22Rv1 (cell line): ENCODE data around the gene LRSAM1.

Experiments used
- ZFX ChIP-seq: fragments of 450-650 bp; IDR thresholded peaks from 2 replicates; pipeline ENCODE4 v1.6.1; 2017; ENCODE audit warnings: antibody characterized with exemption, borderline replicate concordance
- TF ChIP-seq, protein P1 (sequence below): fragments of 450-650 bp; IDR thresholded peaks from 2 replicates; pipeline ENCODE4 v1.5.1; 2017; ENCODE audit warnings: mild to moderate bottlenecking

DNA sequence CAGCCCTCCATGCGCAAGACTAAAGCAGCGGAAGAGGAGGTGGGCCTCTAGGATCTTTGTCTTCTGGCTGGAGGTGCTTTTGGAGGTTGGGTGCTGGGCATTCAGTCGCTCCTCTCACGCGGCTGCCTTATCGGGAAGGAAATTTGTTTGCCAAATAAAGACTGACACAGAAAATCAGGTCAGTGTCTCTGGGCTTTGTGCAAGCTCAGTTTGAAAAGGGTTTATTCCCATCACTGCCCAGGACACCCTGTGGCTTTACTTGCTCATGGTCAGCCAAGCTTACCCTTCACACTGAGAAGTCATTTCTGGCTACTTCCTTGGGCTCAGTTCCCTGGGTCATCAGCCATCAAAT lies 43.8 kb upstream of the LRSAM1 start:
- TF ChIP-seq, protein P1, sequence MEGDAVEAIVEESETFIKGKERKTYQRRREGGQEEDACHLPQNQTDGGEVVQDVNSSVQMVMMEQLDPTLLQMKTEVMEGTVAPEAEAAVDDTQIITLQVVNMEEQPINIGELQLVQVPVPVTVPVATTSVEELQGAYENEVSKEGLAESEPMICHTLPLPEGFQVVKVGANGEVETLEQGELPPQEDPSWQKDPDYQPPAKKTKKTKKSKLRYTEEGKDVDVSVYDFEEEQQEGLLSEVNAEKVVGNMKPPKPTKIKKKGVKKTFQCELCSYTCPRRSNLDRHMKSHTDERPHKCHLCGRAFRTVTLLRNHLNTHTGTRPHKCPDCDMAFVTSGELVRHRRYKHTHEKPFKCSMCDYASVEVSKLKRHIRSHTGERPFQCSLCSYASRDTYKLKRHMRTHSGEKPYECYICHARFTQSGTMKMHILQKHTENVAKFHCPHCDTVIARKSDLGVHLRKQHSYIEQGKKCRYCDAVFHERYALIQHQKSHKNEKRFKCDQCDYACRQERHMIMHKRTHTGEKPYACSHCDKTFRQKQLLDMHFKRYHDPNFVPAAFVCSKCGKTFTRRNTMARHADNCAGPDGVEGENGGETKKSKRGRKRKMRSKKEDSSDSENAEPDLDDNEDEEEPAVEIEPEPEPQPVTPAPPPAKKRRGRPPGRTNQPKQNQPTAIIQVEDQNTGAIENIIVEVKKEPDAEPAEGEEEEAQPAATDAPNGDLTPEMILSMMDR: no peak
- no peak for TF ChIP-seq ZFX
